Activated CD8-positive, alpha-beta T cell treated with anti-CD3 and anti-CD28 coated beads, Interleukin-2, amount 10 ng/mL, durations not matched to agents 7 days and 5 days (primary cell): ENCODE data around the gene WASHC4. TPM values are rescaled to one million over a fixed set of nuclear protein-coding genes. Genes with fewer than 3 reads are reported as not detected.
A peak's percentile ranks its signal among the peaks of the same experiment; 100 is the strongest.
"Not testable (repeated sequence)": the region's sequence is repeated elsewhere in the genome, so short reads cannot be mapped to it uniquely, and the experiment has no call there.

ENCODE experiments used
- ATAC-seq: fragments of 150-1000 bp; cut with Tn5 transposase; one replicate; pipeline ENCODE4 v1.10.0; 2021; ENCODE audit warnings: moderate library complexity
- CTCF ChIA-PET: fragments of 350-600 bp; sonication (Branson Sonifier 250); formaldehyde crosslinking; loops from one replicate; lab custom pipeline; 2021; ENCODE audit warnings: antibody characterized with exemption; lab: Charles Lee
- POLR2A ChIA-PET: fragments of 350-600 bp; sonication (Branson Sonifier 250); formaldehyde crosslinking; loops from one replicate; lab custom pipeline; 2021; ENCODE audit warnings: antibody characterized with exemption; lab: Charles Lee
- DNase-seq: peaks from one replicate; pipeline ENCODE4 v3.0.0-alpha.2; 2020
- H3K27ac Mint-ChIP-seq: one replicate; pipeline ENCODE4 v1.8.0; 2021; ENCODE audit warnings: mild to moderate bottlenecking, mixed read lengths
- H3K27me3 Mint-ChIP-seq: one replicate; pipeline ENCODE4 v1.8.0; 2021; ENCODE audit warnings: low read depth, mixed read lengths
- H3K36me3 Mint-ChIP-seq: one replicate; pipeline ENCODE4 v1.8.0; 2021; ENCODE audit warnings: low read depth, mixed read lengths
- H3K4me1 Mint-ChIP-seq: one replicate; pipeline ENCODE4 v1.8.0; 2021; ENCODE audit warnings: low read depth, mixed read lengths
- H3K4me3 Mint-ChIP-seq: one replicate; pipeline ENCODE4 v1.8.0; 2021; ENCODE audit warnings: mild to moderate bottlenecking, mixed read lengths
- H3K9me3 Mint-ChIP-seq: one replicate; pipeline ENCODE4 v1.8.0; 2022; ENCODE audit warnings: mixed read lengths; ENCODE audit not compliant: insufficient read depth
- total RNA-seq, 2 experiments: library from RNA; stranded (reverse); gene quantifications; one replicate each; pipeline ENCODE4 v1.2.3, GENCODE V29; 2021

The WASHC4 gene
- total RNA-seq, 2 experiments from 2014 or later = 39.2 to 42.8 TPM

GRCh38 chr12:105095338-105095737 is 12.2 kb upstream of the WASHC4 start:
- POLR2A ChIA-PET, H3K36me3 Mint-ChIP-seq, CTCF ChIA-PET, H3K4me3 Mint-ChIP-seq, DNase-seq, H3K4me1 Mint-ChIP-seq, H3K27ac Mint-ChIP-seq, H3K9me3 Mint-ChIP-seq, ATAC-seq: not testable (repeated sequence)
- peaks cover 33% of the 10 kb centered on the region for H3K27me3 Mint-ChIP-seq

- H3K27ac Mint-ChIP-seq = no peak overlapping the region
- H3K4me1 Mint-ChIP-seq = no peaks in the 10 kb centered on the region
- CTCF ChIA-PET = no interaction called here
- peaks cover 6% of the 10 kb centered on the region for H3K9me3 Mint-ChIP-seq
- no peak for ATAC-seq
- no peak for DNase-seq
- POLR2A ChIA-PET = no interaction called here
- H3K27me3 Mint-ChIP-seq = peaks cover 35% of the 10 kb centered on the region
- no peaks in the 10 kb centered on the region for H3K36me3 Mint-ChIP-seq
- H3K4me3 Mint-ChIP-seq = no peak overlapping the region
Observed at GRCh38 chr12:105099356-105099755, 8.2 kb upstream of the WASHC4 start.

- ChIA-PET POLR2A (no interaction called here), CTCF (no interaction called here)
- DNase-seq (no peak), ATAC-seq (no peak)
- H3K4me1 Mint-ChIP-seq = no peaks in the 10 kb centered on the region
- H3K9me3 Mint-ChIP-seq = peaks cover 6% of the 10 kb centered on the region
- no peak overlapping the region for H3K27ac Mint-ChIP-seq
- no peak overlapping the region for H3K4me3 Mint-ChIP-seq
- H3K36me3 Mint-ChIP-seq = no peaks in the 10 kb centered on the region
- peaks cover 40% of the 10 kb centered on the region for H3K27me3 Mint-ChIP-seq
Observed at GRCh38 chr12:105100207-105100985, 7.1 kb upstream of the WASHC4 start.

GRCh38 chr12:105100998-105101397 is 6.5 kb upstream of the WASHC4 start:
- H3K27me3 Mint-ChIP-seq = peaks cover 40% of the 10 kb centered on the region
- ChIA-PET POLR2A (no interaction called here), CTCF (no interaction called here)
- no peak for DNase-seq
- H3K27ac Mint-ChIP-seq = no peak overlapping the region
- no peaks in the 10 kb centered on the region for H3K4me1 Mint-ChIP-seq
- peaks cover 6% of the 10 kb centered on the region for H3K9me3 Mint-ChIP-seq
- no peak for ATAC-seq
- H3K4me3 Mint-ChIP-seq = no peak overlapping the region
- H3K36me3 Mint-ChIP-seq = no peaks in the 10 kb centered on the region

DNA sequence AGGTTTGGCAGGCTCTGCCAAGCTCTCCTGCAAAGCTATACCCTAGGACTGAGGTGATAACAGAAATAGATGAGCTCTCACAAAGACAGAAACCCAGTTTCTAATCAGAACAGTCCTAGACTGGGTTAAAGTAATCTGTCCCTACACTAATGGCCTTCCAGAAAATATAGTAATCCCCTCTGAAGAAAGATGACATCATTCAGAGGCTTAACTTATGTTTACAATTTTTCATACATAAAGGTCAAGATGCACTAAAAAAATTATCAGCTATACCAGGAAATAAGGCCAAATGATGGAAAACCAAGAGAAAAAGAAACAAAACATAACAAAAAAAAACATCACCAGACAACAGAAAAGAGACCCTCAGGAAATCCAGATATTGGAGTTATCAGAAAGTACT is 4.9 kb upstream of the WASHC4 start:
- Mint-ChIP-seq H3K4me1 (peaks cover 7% of the 10 kb centered on the region), H3K27ac (no peak overlapping the region), H3K4me3 (no peak overlapping the region), H3K27me3 (peaks cover 43% of the 10 kb centered on the region), H3K9me3 (no peaks in the 10 kb centered on the region), H3K36me3 (no peaks in the 10 kb centered on the region)
- ChIA-PET POLR2A (no interaction called here), CTCF (no interaction called here)
- DNase-seq = no peak
- no peak for ATAC-seq

GRCh38 chr12:105104762-105105161 is 2.8 kb upstream of the WASHC4 start:
- Mint-ChIP-seq H3K4me3 (no peak overlapping the region), H3K4me1 (peaks cover 20% of the 10 kb centered on the region), H3K27ac (no peak overlapping the region), H3K9me3 (no peaks in the 10 kb centered on the region), H3K27me3 (peaks cover 31% of the 10 kb centered on the region), H3K36me3 (peaks cover 8% of the 10 kb centered on the region)
- DNase-seq = no peak
- POLR2A ChIA-PET = no interaction called here
- CTCF ChIA-PET = no interaction called here
- no peak for ATAC-seq

DNA sequence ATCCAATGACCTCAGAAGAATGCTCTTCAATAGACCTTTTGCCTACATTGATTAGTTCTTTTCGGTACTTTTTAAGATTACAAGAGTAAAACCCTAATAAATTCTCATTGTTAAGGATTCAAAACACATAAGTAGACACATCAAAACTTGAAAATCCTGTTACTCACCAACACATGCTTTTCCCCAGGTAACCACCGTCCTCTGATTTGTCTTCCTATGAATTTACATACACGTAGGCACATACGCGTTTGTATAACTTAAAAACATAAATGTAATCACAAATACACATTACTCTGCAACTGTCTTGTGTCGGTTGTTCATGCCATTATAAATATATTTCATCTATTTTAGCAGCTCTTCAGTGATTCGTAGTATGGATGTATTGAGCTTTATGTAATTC is 910 bp upstream of the WASHC4 start:
- POLR2A ChIA-PET = interaction anchor here (1.3 kb wide), 1 partner anchor 53 kb away, joined by 3 read pairs; no protein-coding TSS in a partner anchor

GRCh38 chr12:105107171-105107493 is 399 bp upstream of the WASHC4 start:
- H3K36me3 Mint-ChIP-seq = peaks cover 19% of the 10 kb centered on the region
- POLR2A ChIA-PET = interaction anchor here (0.6 to 1.5 kb wide), 5 partner anchors 9 to 969 kb away, joined by 3 to 8 read pairs (median 3); partner anchors contain the start of gene NFYB
- ATAC-seq = peak; percentile 5
- CTCF ChIA-PET = interaction anchor here (0.7 to 0.9 kb wide), 2 partner anchors 16 to 242 kb away, joined by 3 read pairs; no protein-coding TSS in a partner anchor
- no peak for DNase-seq
- H3K4me1 Mint-ChIP-seq = peaks cover 35% of the 10 kb centered on the region
- H3K9me3 Mint-ChIP-seq = no peaks in the 10 kb centered on the region
- H3K4me3 Mint-ChIP-seq = peak overlapping the region; percentile 92
- H3K27me3 Mint-ChIP-seq = peaks cover 23% of the 10 kb centered on the region
- H3K27ac Mint-ChIP-seq = peak overlapping the region; percentile 98

More for the DNA sequence above, 910 bp upstream of the WASHC4 start:
- H3K36me3 Mint-ChIP-seq = peaks cover 14% of the 10 kb centered on the region
- H3K4me1 Mint-ChIP-seq = peaks cover 32% of the 10 kb centered on the region
- H3K4me3 Mint-ChIP-seq = peak overlapping the region; percentile 92
- peaks cover 26% of the 10 kb centered on the region for H3K27me3 Mint-ChIP-seq
- no peak for ATAC-seq
- no peaks in the 10 kb centered on the region for H3K9me3 Mint-ChIP-seq
- CTCF ChIA-PET = interaction anchor here (0.5 to 0.9 kb wide), 2 partner anchors 15 to 166 kb away, joined by 3 read pairs; no protein-coding TSS in a partner anchor
- no peak overlapping the region for H3K27ac Mint-ChIP-seq
- DNase-seq = no peak

- H3K9me3 Mint-ChIP-seq = no peaks in the 10 kb centered on the region
- CTCF ChIA-PET = no interaction called here
- peaks cover 12% of the 10 kb centered on the region for H3K27me3 Mint-ChIP-seq
- POLR2A ChIA-PET = no interaction called here
- peaks cover 47% of the 10 kb centered on the region for H3K4me1 Mint-ChIP-seq
- peak; percentile 31 for DNase-seq
- H3K4me3 Mint-ChIP-seq = peak overlapping the region; percentile 92
- ATAC-seq = no peak
- peaks cover 33% of the 10 kb centered on the region for H3K36me3 Mint-ChIP-seq
- H3K27ac Mint-ChIP-seq = peak overlapping the region; percentile 98
Observed at GRCh38 chr12:105109465-105110212, 2.1 kb downstream of the WASHC4 start.

DNA sequence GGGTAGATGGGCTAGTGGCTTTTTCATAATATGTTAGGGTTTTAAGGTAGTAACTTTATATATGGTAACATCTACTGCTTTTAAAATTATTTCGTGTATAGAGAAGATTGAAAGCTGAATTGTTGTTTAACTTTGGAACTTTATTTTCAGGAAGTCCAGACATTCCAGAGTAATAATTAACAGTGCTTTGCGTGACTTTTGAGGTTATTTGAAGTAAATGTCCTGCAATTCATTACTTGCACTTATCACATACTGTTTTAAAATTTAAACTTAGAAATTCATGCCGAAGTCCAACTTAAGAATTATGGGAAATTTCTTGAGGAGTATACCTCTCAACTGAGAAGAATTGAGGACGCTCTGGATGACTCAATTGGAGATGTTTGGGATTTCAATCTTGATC is 3.3 kb downstream of the WASHC4 start:
- peaks cover 49% of the 10 kb centered on the region for H3K4me1 Mint-ChIP-seq
- H3K27me3 Mint-ChIP-seq = peaks cover 8% of the 10 kb centered on the region
- DNase-seq (no peak), ATAC-seq (no peak)
- H3K4me3 Mint-ChIP-seq = no peak overlapping the region
- H3K9me3 Mint-ChIP-seq = no peaks in the 10 kb centered on the region
- peaks cover 43% of the 10 kb centered on the region for H3K36me3 Mint-ChIP-seq
- POLR2A ChIA-PET = no interaction called here
- H3K27ac Mint-ChIP-seq = no peak overlapping the region
- CTCF ChIA-PET = no interaction called here

DNA sequence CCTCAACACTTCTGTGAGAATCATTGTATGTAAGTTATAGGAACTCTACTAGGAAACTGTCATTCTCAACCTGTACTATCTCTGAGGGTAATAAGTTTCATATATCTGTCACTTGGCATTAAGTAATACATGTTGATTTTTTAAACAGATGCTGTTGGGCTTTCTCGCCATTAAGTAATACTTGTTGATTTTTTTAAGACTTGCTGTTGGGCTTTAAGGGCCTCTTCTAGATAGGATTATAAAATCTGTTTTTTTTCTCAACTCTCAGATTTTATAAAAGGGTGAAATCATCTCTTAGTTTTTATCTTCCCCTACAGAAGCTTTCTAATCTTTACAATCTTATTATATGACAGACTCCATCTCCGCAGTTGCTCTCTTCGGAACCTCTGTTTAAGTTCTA is 5.6 kb downstream of the WASHC4 start:
- ChIA-PET POLR2A (no interaction called here), CTCF (no interaction called here)
- H3K9me3 Mint-ChIP-seq = no peaks in the 10 kb centered on the region
- H3K36me3 Mint-ChIP-seq = peaks cover 54% of the 10 kb centered on the region
- H3K4me3 Mint-ChIP-seq = no peak overlapping the region
- no peak overlapping the region for H3K27ac Mint-ChIP-seq
- DNase-seq = no peak
- ATAC-seq = no peak
- no peaks in the 10 kb centered on the region for H3K27me3 Mint-ChIP-seq
- H3K4me1 Mint-ChIP-seq = peaks cover 42% of the 10 kb centered on the region

DNA sequence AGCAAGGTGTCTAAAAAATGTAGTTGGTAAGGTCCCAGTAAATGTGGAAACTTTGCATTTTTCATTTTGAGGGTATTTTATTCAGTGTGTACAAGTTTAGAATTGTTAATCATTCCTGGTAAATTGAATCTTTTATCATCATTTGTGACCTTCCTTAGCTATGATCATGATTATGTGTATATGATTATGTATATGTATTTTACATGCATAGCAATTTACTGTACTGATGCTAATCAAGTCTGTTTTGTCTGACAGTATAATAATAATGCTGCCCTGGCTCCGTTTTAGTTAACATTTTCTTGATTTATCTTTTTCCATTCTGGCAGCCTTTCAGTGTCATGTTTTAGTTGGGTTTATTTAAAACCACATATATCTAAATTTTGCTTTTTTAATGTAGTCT is 9.4 kb downstream of the WASHC4 start:
- Mint-ChIP-seq H3K9me3 (no peaks in the 10 kb centered on the region), H3K4me1 (peaks cover 16% of the 10 kb centered on the region), H3K36me3 (peaks cover 64% of the 10 kb centered on the region), H3K4me3 (no peak overlapping the region), H3K27ac (no peak overlapping the region), H3K27me3 (no peaks in the 10 kb centered on the region)
- POLR2A ChIA-PET = no interaction called here
- ATAC-seq = no peak
- CTCF ChIA-PET = interaction anchor here (1.0 kb wide), 1 partner anchor 15 kb away, joined by 3 read pairs; no protein-coding TSS in a partner anchor
- no peak for DNase-seq
